ENCODE data around the gene METTL9.
A peak's percentile ranks its signal among the peaks of the same experiment; 100 is the strongest.
"Not testable (repeated sequence)": the region's sequence is repeated elsewhere in the genome, so short reads cannot be mapped to it uniquely, and the experiment has no call there.

The METTL9 gene

GRCh38 chr16:21628121-21628726 lies 28.8 kb downstream of the METTL9 start:
- no peak overlapping the region for H3K23ac ChIP-seq (ENCODE audit: low read length)
- H2AK5ac ChIP-seq (ENCODE audit: low read length), result no peak overlapping the region
- H3K18ac ChIP-seq (ENCODE audit: low read length), result no peak overlapping the region
- H3K27ac ChIP-seq (ENCODE audit: low read depth, low read length), result no peak overlapping the region
- no peak overlapping the region for H3K4me3 ChIP-seq (ENCODE audit: low read length)
- no peak overlapping the region for H4K5ac ChIP-seq (ENCODE audit: low read length)
- no peaks in the 10 kb centered on the region for H3K79me1 ChIP-seq (ENCODE audit: low read length)
- no peaks in the 10 kb centered on the region for H3K79me2 ChIP-seq (ENCODE audit: control insufficient read depth, insufficient read depth, low read length)
- H3K27me3 ChIP-seq (ENCODE audit: insufficient read depth, low read length, poor library complexity), result no peaks in the 10 kb centered on the region
- no peak for DNase-seq
- H2BK120ac ChIP-seq (ENCODE audit: low read depth, low read length), result no peak overlapping the region
- no peak overlapping the region for H2BK5ac ChIP-seq (ENCODE audit: low read length)
- H4K8ac ChIP-seq (ENCODE audit: low read depth, low read length), result no peak overlapping the region
- no peak overlapping the region for H3K9ac ChIP-seq (ENCODE audit: low read length)
- H2BK15ac ChIP-seq (replicated peaks; ENCODE audit: low read depth), result no peak overlapping the region
- no peaks in the 10 kb centered on the region for H3K4me1 ChIP-seq (ENCODE audit: control insufficient read depth, low read depth, low read length)
- WGBS (ENCODE audit: extremely low coverage, insufficient coverage, low lambda C conversion rate), result no CpG with 5 or more reads among the region's 5 CpGs
- no peak overlapping the region for H3K4me2 ChIP-seq (ENCODE audit: low read length)
- no peak overlapping the region for H3K4ac ChIP-seq (ENCODE audit: low read depth, low read length)
- H3K36me3 ChIP-seq (ENCODE audit: control insufficient read depth, insufficient read depth, low read length), result peaks cover 2% of the 10 kb centered on the region
- no peak overlapping the region for H3K56ac ChIP-seq (ENCODE audit: low read length)

GRCh38 chr16:21628772-21629171 lies 29.4 kb downstream of the METTL9 start:
- no peak overlapping the region for H4K5ac ChIP-seq (ENCODE audit: low read length)
- no peak overlapping the region for H3K23ac ChIP-seq (ENCODE audit: low read length)
- no peaks in the 10 kb centered on the region for H3K79me1 ChIP-seq (ENCODE audit: low read length)
- no peak overlapping the region for H3K4me3 ChIP-seq (ENCODE audit: low read length)
- H3K56ac ChIP-seq (ENCODE audit: low read length), result no peak overlapping the region
- H3K4me1 ChIP-seq (ENCODE audit: control insufficient read depth, low read depth, low read length), result no peaks in the 10 kb centered on the region
- peaks cover 2% of the 10 kb centered on the region for H3K36me3 ChIP-seq (ENCODE audit: control insufficient read depth, insufficient read depth, low read length)
- DNase-seq, result no peak
- H2AK5ac ChIP-seq (ENCODE audit: low read length), result no peak overlapping the region
- no peaks in the 10 kb centered on the region for H3K79me2 ChIP-seq (ENCODE audit: control insufficient read depth, insufficient read depth, low read length)
- WGBS (ENCODE audit: extremely low coverage, insufficient coverage, low lambda C conversion rate), result no CpG with 5 or more reads among the region's 5 CpGs
- H3K18ac ChIP-seq (ENCODE audit: low read length), result no peak overlapping the region
- H2BK5ac ChIP-seq (ENCODE audit: low read length), result no peak overlapping the region
- H2BK120ac ChIP-seq (ENCODE audit: low read depth, low read length), result no peak overlapping the region
- H2BK15ac ChIP-seq (replicated peaks; ENCODE audit: low read depth), result no peak overlapping the region
- no peak overlapping the region for H3K4ac ChIP-seq (ENCODE audit: low read depth, low read length)
- no peak overlapping the region for H3K4me2 ChIP-seq (ENCODE audit: low read length)
- H3K27ac ChIP-seq (ENCODE audit: low read depth, low read length), result no peak overlapping the region
- H3K27me3 ChIP-seq (ENCODE audit: insufficient read depth, low read length, poor library complexity), result no peaks in the 10 kb centered on the region
- no peak overlapping the region for H3K9ac ChIP-seq (ENCODE audit: low read length)
- H4K8ac ChIP-seq (ENCODE audit: low read depth, low read length), result no peak overlapping the region

DNA sequence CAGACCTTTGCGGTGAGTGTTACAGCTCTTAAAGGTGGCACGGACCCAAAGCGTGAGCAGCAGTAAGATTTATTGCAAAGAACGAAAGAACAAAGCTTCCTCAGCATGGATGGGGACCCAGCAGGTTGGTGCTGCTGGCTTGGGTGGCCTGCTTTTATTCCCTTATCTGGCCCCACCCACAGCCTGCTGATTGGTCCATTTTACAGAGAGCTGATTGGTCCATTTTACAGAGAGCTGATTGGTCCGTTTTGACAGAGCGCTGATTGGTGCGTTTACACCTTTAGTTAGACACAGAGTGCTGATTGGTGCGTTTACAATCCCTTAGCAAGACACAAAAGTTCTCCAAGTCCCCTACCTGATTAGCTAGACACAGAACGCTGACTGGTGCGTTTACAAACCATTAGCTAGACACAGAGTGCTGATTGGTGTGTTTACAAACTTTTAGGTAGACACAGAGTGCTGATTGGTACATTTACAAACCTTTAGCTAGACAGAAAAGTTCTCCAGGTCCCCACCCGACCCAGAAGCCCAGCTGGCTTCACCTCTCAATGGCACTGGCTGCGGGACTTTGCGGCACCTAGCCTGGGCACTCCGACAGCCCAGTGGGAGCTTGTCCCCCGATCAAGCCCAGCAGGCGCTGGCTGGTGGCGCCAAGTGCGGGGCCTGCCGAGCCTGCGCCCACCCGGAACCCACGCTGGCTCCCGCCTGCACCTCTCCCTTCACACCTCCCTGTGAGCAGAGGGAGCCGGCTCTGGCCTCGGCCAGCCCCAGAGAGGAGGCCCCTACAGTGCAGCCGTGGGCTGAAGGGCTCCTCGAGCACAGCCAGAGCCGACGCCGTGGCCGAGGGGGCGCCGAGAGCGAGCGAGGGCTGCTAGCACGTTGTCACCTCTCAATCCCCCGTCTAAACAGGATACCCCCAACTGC lies 30.5 kb downstream of the METTL9 start:
- H2BK15ac ChIP-seq (replicated peaks; ENCODE audit: low read depth); DNase-seq; H3K4me2 ChIP-seq (ENCODE audit: low read length); H3K4ac ChIP-seq (ENCODE audit: low read depth, low read length); H3K18ac ChIP-seq (ENCODE audit: low read length); H2BK5ac ChIP-seq (ENCODE audit: low read length); H3K9ac ChIP-seq (ENCODE audit: low read length); H3K4me3 ChIP-seq (ENCODE audit: low read length); H3K56ac ChIP-seq (ENCODE audit: low read length); H3K79me2 ChIP-seq (ENCODE audit: control insufficient read depth, insufficient read depth, low read length); H2BK120ac ChIP-seq (ENCODE audit: low read depth, low read length); H4K5ac ChIP-seq (ENCODE audit: low read length); H3K4me1 ChIP-seq (ENCODE audit: control insufficient read depth, low read depth, low read length); H3K79me1 ChIP-seq (ENCODE audit: low read length); H2AK5ac ChIP-seq (ENCODE audit: low read length); H3K36me3 ChIP-seq (ENCODE audit: control insufficient read depth, insufficient read depth, low read length); H4K8ac ChIP-seq (ENCODE audit: low read depth, low read length); H3K27me3 ChIP-seq (ENCODE audit: insufficient read depth, low read length, poor library complexity); H3K23ac ChIP-seq (ENCODE audit: low read length): not testable (repeated sequence)
- no CpG with 5 or more reads among the region's 37 CpGs for WGBS (ENCODE audit: extremely low coverage, insufficient coverage, low lambda C conversion rate)
- H3K27ac ChIP-seq (ENCODE audit: low read depth, low read length), result peak overlapping the region; percentile 86

- not testable (repeated sequence) for H3K56ac ChIP-seq (ENCODE audit: low read length); H3K27me3 ChIP-seq (ENCODE audit: insufficient read depth, low read length, poor library complexity); DNase-seq; H4K5ac ChIP-seq (ENCODE audit: low read length); H3K36me3 ChIP-seq (ENCODE audit: control insufficient read depth, insufficient read depth, low read length); H3K4me2 ChIP-seq (ENCODE audit: low read length); H3K4me1 ChIP-seq (ENCODE audit: control insufficient read depth, low read depth, low read length); H4K8ac ChIP-seq (ENCODE audit: low read depth, low read length); H3K18ac ChIP-seq (ENCODE audit: low read length); H3K79me1 ChIP-seq (ENCODE audit: low read length); H2BK5ac ChIP-seq (ENCODE audit: low read length); H2BK120ac ChIP-seq (ENCODE audit: low read depth, low read length); H2BK15ac ChIP-seq (replicated peaks; ENCODE audit: low read depth); H3K4ac ChIP-seq (ENCODE audit: low read depth, low read length); H3K4me3 ChIP-seq (ENCODE audit: low read length); H3K79me2 ChIP-seq (ENCODE audit: control insufficient read depth, insufficient read depth, low read length); H3K23ac ChIP-seq (ENCODE audit: low read length); H3K9ac ChIP-seq (ENCODE audit: low read length); H2AK5ac ChIP-seq (ENCODE audit: low read length)
- WGBS (ENCODE audit: extremely low coverage, insufficient coverage, low lambda C conversion rate), result no CpG with 5 or more reads among the region's 6 CpGs
- peak overlapping the region; percentile 75 for H3K27ac ChIP-seq (ENCODE audit: low read depth, low read length)
Observed at GRCh38 chr16:21630866-21631265, 31.5 kb downstream of the METTL9 start.

- WGBS (ENCODE audit: extremely low coverage, insufficient coverage, low lambda C conversion rate), result no CpG with 5 or more reads among the region's 8 CpGs
- H2AK5ac ChIP-seq (ENCODE audit: low read length); H3K27ac ChIP-seq (ENCODE audit: low read depth, low read length); H2BK5ac ChIP-seq (ENCODE audit: low read length); H4K8ac ChIP-seq (ENCODE audit: low read depth, low read length); H2BK120ac ChIP-seq (ENCODE audit: low read depth, low read length); H3K4me2 ChIP-seq (ENCODE audit: low read length); H3K9ac ChIP-seq (ENCODE audit: low read length); H3K18ac ChIP-seq (ENCODE audit: low read length); H3K4ac ChIP-seq (ENCODE audit: low read depth, low read length); H4K5ac ChIP-seq (ENCODE audit: low read length); H3K4me3 ChIP-seq (ENCODE audit: low read length); H3K56ac ChIP-seq (ENCODE audit: low read length); H3K4me1 ChIP-seq (ENCODE audit: control insufficient read depth, low read depth, low read length); H3K79me2 ChIP-seq (ENCODE audit: control insufficient read depth, insufficient read depth, low read length); H2BK15ac ChIP-seq (replicated peaks; ENCODE audit: low read depth); H3K23ac ChIP-seq (ENCODE audit: low read length); H3K79me1 ChIP-seq (ENCODE audit: low read length); H3K36me3 ChIP-seq (ENCODE audit: control insufficient read depth, insufficient read depth, low read length); H3K27me3 ChIP-seq (ENCODE audit: insufficient read depth, low read length, poor library complexity): not testable (repeated sequence)
- peak; percentile 87 for DNase-seq
Observed at GRCh38 chr16:21631376-21631775, 32.0 kb downstream of the METTL9 start.

All from mesendoderm (in vitro differentiated cells).